Neuron (in vitro differentiated cells): ENCODE measurements around the gene UCP2.

ENCODE experiments used
- H2AFZ ChIP-seq: one replicate; pipeline ENCODE4 v1.6.1; 2013; ENCODE audit warnings: low read depth, mild to moderate bottlenecking, inconsistent platforms, low read length, moderate library complexity
- H3K27me3 ChIP-seq: one replicate; pipeline ENCODE4 v1.6.1; 2013; ENCODE audit warnings: low read length; ENCODE audit not compliant: insufficient read depth
- H3K36me3 ChIP-seq: one replicate; pipeline ENCODE4 v1.6.1; 2013; ENCODE audit warnings: low read length; ENCODE audit not compliant: insufficient read depth
- H3K4me1 ChIP-seq: one replicate; pipeline ENCODE4 v1.6.1; 2013; ENCODE audit warnings: low read length; ENCODE audit not compliant: insufficient read depth
- H3K4me3 ChIP-seq: 2 replicates; pipeline ENCODE4 v1.5.1; 2013; ENCODE audit warnings: mild to moderate bottlenecking, low read length, moderate library complexity
- H3K9me3 ChIP-seq: one replicate; pipeline ENCODE4 v1.6.1; 2013; ENCODE audit warnings: low read length

The UCP2 gene

GRCh38 chr11:74015919-74016684 is 33.5 kb upstream of the UCP2 start:
- peaks cover 45% of the 10 kb centered on the region for H3K36me3 ChIP-seq
- H3K27me3 ChIP-seq: no peaks in the 10 kb centered on the region
- H3K4me1 ChIP-seq: no peaks in the 10 kb centered on the region
- H3K9me3 ChIP-seq: no peaks in the 10 kb centered on the region
- no peak overlapping the region for H3K4me3 ChIP-seq
- H2AFZ ChIP-seq: no peak overlapping the region

- Histone ChIP-seq H3K36me3 (peaks cover 36% of the 10 kb centered on the region), H3K27me3 (no peaks in the 10 kb centered on the region), H3K4me1 (no peaks in the 10 kb centered on the region), H3K4me3 (no peak overlapping the region), H3K9me3 (no peaks in the 10 kb centered on the region), H2AFZ (no peak overlapping the region)
Observed at GRCh38 chr11:74014880-74015279, 32.2 kb upstream of the UCP2 start.

- H2AFZ ChIP-seq: no peak overlapping the region
- no peaks in the 10 kb centered on the region for H3K9me3 ChIP-seq
- no peaks in the 10 kb centered on the region for H3K4me1 ChIP-seq
- H3K4me3 ChIP-seq: no peak overlapping the region
- H3K36me3 ChIP-seq: peaks cover 36% of the 10 kb centered on the region
- no peaks in the 10 kb centered on the region for H3K27me3 ChIP-seq
Observed at GRCh38 chr11:74013141-74013540, 30.5 kb upstream of the UCP2 start.

- no peaks in the 10 kb centered on the region for H3K27me3 ChIP-seq
- H3K36me3 ChIP-seq: peaks cover 30% of the 10 kb centered on the region
- H2AFZ ChIP-seq: no peak overlapping the region
- no peaks in the 10 kb centered on the region for H3K9me3 ChIP-seq
- no peaks in the 10 kb centered on the region for H3K4me1 ChIP-seq
- no peak overlapping the region for H3K4me3 ChIP-seq
Observed at GRCh38 chr11:74012074-74012809, 29.6 kb upstream of the UCP2 start.

GRCh38 chr11:74011360-74012073 is 28.9 kb upstream of the UCP2 start:
- no peak overlapping the region for H2AFZ ChIP-seq
- no peaks in the 10 kb centered on the region for H3K4me1 ChIP-seq
- no peaks in the 10 kb centered on the region for H3K27me3 ChIP-seq

GRCh38 chr11:74010306-74011300 is 28.0 kb upstream of the UCP2 start:
- Histone ChIP-seq H3K27me3 (no peaks in the 10 kb centered on the region), H3K36me3 (peaks cover 22% of the 10 kb centered on the region), H3K4me1 (no peaks in the 10 kb centered on the region), H3K9me3 (no peaks in the 10 kb centered on the region), H2AFZ (no peak overlapping the region), H3K4me3 (no peak overlapping the region)

More at GRCh38 chr11:74011360-74012073, 28.9 kb upstream of the UCP2 start:
- Histone ChIP-seq H3K4me3 (no peak overlapping the region), H3K36me3 (peaks cover 25% of the 10 kb centered on the region), H3K9me3 (no peaks in the 10 kb centered on the region)

GRCh38 chr11:74009675-74010305 is 27.1 kb upstream of the UCP2 start:
- Histone ChIP-seq H2AFZ (no peak overlapping the region), H3K27me3 (no peaks in the 10 kb centered on the region), H3K36me3 (peaks cover 16% of the 10 kb centered on the region), H3K4me3 (no peak overlapping the region), H3K9me3 (no peaks in the 10 kb centered on the region), H3K4me1 (no peaks in the 10 kb centered on the region)

- peaks cover 16% of the 10 kb centered on the region for H3K36me3 ChIP-seq
- no peak overlapping the region for H3K4me3 ChIP-seq
- no peak overlapping the region for H2AFZ ChIP-seq
- no peaks in the 10 kb centered on the region for H3K27me3 ChIP-seq
- no peaks in the 10 kb centered on the region for H3K4me1 ChIP-seq
- no peaks in the 10 kb centered on the region for H3K9me3 ChIP-seq
Observed at GRCh38 chr11:74009230-74009547, 26.5 kb upstream of the UCP2 start.

- Histone ChIP-seq H3K4me3 (no peak within 1 kb of the TSS), H3K4me1 (no peaks in the 10 kb centered on the region), H2AFZ (no peak within 1 kb of the TSS), H3K27me3 (no peaks in the 10 kb centered on the region), H3K9me3 (no peaks in the 10 kb centered on the region), H3K36me3 (peaks cover 11% of the 10 kb centered on the region)
Observed at GRCh38 chr11:74008373-74009229, 26.0 kb upstream of the UCP2 start, which contains the start of gene UCP3. Gene UCP3 (minus strand): TSS chr11:74009085. CDS start chr11:74007042, 2,043 bp downstream.

- no peaks in the 10 kb centered on the region for H3K4me1 ChIP-seq
- no peak overlapping the region for H3K4me3 ChIP-seq
- no peaks in the 10 kb centered on the region for H3K9me3 ChIP-seq
- H2AFZ ChIP-seq: no peak overlapping the region
- peaks cover 8% of the 10 kb centered on the region for H3K36me3 ChIP-seq
- no peaks in the 10 kb centered on the region for H3K27me3 ChIP-seq
Observed at GRCh38 chr11:74007691-74008372, 25.2 kb upstream of the UCP2 start.

- H3K27me3 ChIP-seq: no peaks in the 10 kb centered on the region
- no peaks in the 10 kb centered on the region for H3K4me1 ChIP-seq
- H3K36me3 ChIP-seq: peaks cover 5% of the 10 kb centered on the region
- H2AFZ ChIP-seq: no peak overlapping the region
- no peaks in the 10 kb centered on the region for H3K9me3 ChIP-seq
- H3K4me3 ChIP-seq: no peak overlapping the region
Observed at GRCh38 chr11:74006743-74007304, 24.2 kb upstream of the UCP2 start.
